Activated B cell treated with CpG ODN at 0.5 μM for 24 hours (primary cell): ENCODE results near the gene HORMAD2. TPM values are rescaled to one million over a fixed set of nuclear protein-coding genes. Genes with fewer than 3 reads are reported as not detected.
"Not testable (repeated sequence)": the region's sequence is repeated elsewhere in the genome, so short reads cannot be mapped to it uniquely, and the experiment has no call there.

ENCODE experiments used
- ATAC-seq: fragments of 200-7000 bp; cut with Tn5 transposase; one replicate; pipeline ENCODE4 v1.10.0; 2021; ENCODE audit warnings: low read depth, mild to moderate bottlenecking, moderate library complexity
- CTCF ChIA-PET: fragments of 350-600 bp; sonication (Branson Sonifier 250); formaldehyde crosslinking; loops from one replicate; lab custom pipeline; 2021; ENCODE audit warnings: antibody characterized with exemption; lab: Charles Lee
- POLR2A ChIA-PET: fragments of 350-600 bp; sonication (Branson Sonifier 250); formaldehyde crosslinking; loops from one replicate; lab custom pipeline; 2021; ENCODE audit warnings: antibody characterized with exemption; lab: Charles Lee
- DNase-seq: peaks from one replicate; pipeline ENCODE4 v3.0.0; 2022
- H3K27ac Mint-ChIP-seq: one replicate; pipeline ENCODE4 v1.8.0; 2020; ENCODE audit warnings: mixed read lengths
- H3K27me3 Mint-ChIP-seq: one replicate; pipeline ENCODE4 v1.8.0; 2021; ENCODE audit warnings: mixed read lengths
- H3K36me3 Mint-ChIP-seq: one replicate; pipeline ENCODE4 v1.8.0; 2021; ENCODE audit warnings: low read depth, mixed read lengths
- H3K4me1 Mint-ChIP-seq: one replicate; pipeline ENCODE4 v1.8.0; 2021; ENCODE audit warnings: mixed read lengths
- H3K4me3 Mint-ChIP-seq: one replicate; pipeline ENCODE4 v1.8.0; 2020; ENCODE audit warnings: mild to moderate bottlenecking, mixed read lengths
- H3K9me3 Mint-ChIP-seq: one replicate; pipeline ENCODE4 v1.8.0; 2020; ENCODE audit warnings: mixed read lengths
- CTCF ChIP-seq: fragments of 200-600 bp; IDR thresholded peaks from one replicate; pipeline ENCODE4 v1.8.0; 2022; ENCODE audit warnings: antibody characterized with exemption, mild to moderate bottlenecking
- intact Hi-C: fragments of 100-400 bp; cut with micrococcal nuclease; formaldehyde crosslinking; loops from one replicate; pipeline ENCODE4 v1.15.1; 2024
- total RNA-seq: library from RNA; stranded (reverse); gene quantifications from 2 replicates; pipeline ENCODE4 v1.2.3, GENCODE V29; 2022

Gene HORMAD2
- total RNA-seq, 1 donor from 2014 or later: not detected

- Mint-ChIP-seq H3K36me3 (no peaks in the 10 kb centered on the region), H3K9me3 (no peaks in the 10 kb centered on the region), H3K4me1 (no peaks in the 10 kb centered on the region), H3K27ac (no peak overlapping the region), H3K4me3 (no peak overlapping the region), H3K27me3 (peaks cover 12% of the 10 kb centered on the region)
- ATAC-seq: no peak
- intact Hi-C loops: no loop called here
- no peak for TF ChIP-seq CTCF
- POLR2A ChIA-PET: no interaction called here
- no peak for DNase-seq
- CTCF ChIA-PET: no interaction called here
These were observed 132.2 kb downstream of the HORMAD2 start for GRCh38 chr22:30212363-30212995.

GRCh38 chr22:30212996-30213441, 132.8 kb downstream of the HORMAD2 start:
- CTCF ChIA-PET: no interaction called here
- ATAC-seq: no peak
- POLR2A ChIA-PET: no interaction called here
- Mint-ChIP-seq H3K36me3 (no peaks in the 10 kb centered on the region), H3K27me3 (peaks cover 12% of the 10 kb centered on the region), H3K4me1 (no peaks in the 10 kb centered on the region), H3K27ac (no peak overlapping the region), H3K9me3 (no peaks in the 10 kb centered on the region), H3K4me3 (no peak overlapping the region)
- no peak for TF ChIP-seq CTCF
- intact Hi-C loops: no loop called here
- DNase-seq: no peak

- ATAC-seq (no peak), DNase-seq (no peak)
- TF ChIP-seq CTCF: no peak
- no peaks in the 10 kb centered on the region for H3K4me1 Mint-ChIP-seq
- no peak overlapping the region for H3K27ac Mint-ChIP-seq
- no peaks in the 10 kb centered on the region for H3K9me3 Mint-ChIP-seq
- intact Hi-C loops: no loop called here
- ChIA-PET CTCF (no interaction called here), POLR2A (no interaction called here)
- peaks cover 12% of the 10 kb centered on the region for H3K27me3 Mint-ChIP-seq
- no peaks in the 10 kb centered on the region for H3K36me3 Mint-ChIP-seq
- no peak overlapping the region for H3K4me3 Mint-ChIP-seq
These were observed 134.6 kb downstream of the HORMAD2 start for GRCh38 chr22:30214703-30215407.

GRCh38 chr22:30216272-30216671, 136.0 kb downstream of the HORMAD2 start:
- H3K36me3 Mint-ChIP-seq, H3K27ac Mint-ChIP-seq, CTCF ChIA-PET, H3K4me3 Mint-ChIP-seq, ATAC-seq, POLR2A ChIA-PET, intact Hi-C loops, H3K9me3 Mint-ChIP-seq, DNase-seq: not testable (repeated sequence)
- peaks cover 10% of the 10 kb centered on the region for H3K4me1 Mint-ChIP-seq
- H3K27me3 Mint-ChIP-seq: peaks cover 12% of the 10 kb centered on the region

GRCh38 chr22:30216710-30217109, 136.4 kb downstream of the HORMAD2 start:
- POLR2A ChIA-PET: no interaction called here
- Mint-ChIP-seq H3K27me3 (peaks cover 10% of the 10 kb centered on the region), H3K4me1 (peaks cover 15% of the 10 kb centered on the region), H3K4me3 (no peak overlapping the region), H3K27ac (no peak overlapping the region), H3K36me3 (no peaks in the 10 kb centered on the region), H3K9me3 (no peaks in the 10 kb centered on the region)
- intact Hi-C loops: no loop called here
- ATAC-seq (no peak), DNase-seq (no peak)
- TF ChIP-seq CTCF: no peak
- CTCF ChIA-PET: no interaction called here
